HG02973 (cell line): ENCODE measurements around the gene MAGI1.

Source experiments
- ATAC-seq: cut with Tn5 transposase; IDR thresholded peaks from one replicate; pipeline ENCODE4 v1.9.1; 2021; ENCODE audit warnings: moderate library complexity; ENCODE audit not compliant: unreplicated experiment

MAGI1 gene

DNA sequence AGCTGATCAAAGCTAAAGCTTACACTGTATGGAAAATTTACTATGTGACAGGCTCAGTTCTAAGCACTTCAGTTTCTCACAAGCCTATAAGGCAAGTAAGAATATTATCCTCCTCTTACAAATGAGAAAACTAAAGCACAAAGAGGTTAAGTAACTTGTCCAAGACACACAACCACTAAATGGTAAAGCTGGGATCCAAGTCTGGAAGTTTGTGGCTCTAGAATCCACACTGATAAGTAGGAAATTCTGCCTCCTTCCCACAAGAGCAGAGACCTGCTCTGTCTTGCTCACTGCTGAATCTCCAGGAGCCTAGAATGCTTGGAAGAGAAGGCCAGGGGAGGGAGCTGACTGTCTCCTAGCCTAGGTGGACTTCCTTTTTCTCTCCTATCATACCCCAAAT is 60.6 kb downstream of the MAGI1 start:
- no peak for ATAC-seq

DNA sequence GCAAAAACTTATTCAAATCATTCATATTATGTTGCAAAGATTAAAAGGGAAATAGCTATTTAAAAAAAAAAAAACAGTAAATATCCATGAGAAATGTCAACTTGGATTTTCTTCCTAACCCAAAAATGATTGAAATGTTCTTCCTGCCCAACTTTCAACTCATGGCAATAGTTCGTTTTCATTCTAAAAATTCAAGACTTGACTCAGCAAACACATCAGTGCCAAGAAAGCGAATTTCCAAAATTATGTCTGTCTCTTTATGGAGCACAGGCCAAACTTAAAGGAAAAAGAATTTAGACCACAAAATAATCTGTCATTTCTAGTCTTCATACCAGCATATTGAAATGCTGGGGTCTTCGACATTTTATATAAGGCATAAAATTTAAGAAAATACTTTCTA is 63.7 kb downstream of the MAGI1 start:
- no peak for ATAC-seq

DNA sequence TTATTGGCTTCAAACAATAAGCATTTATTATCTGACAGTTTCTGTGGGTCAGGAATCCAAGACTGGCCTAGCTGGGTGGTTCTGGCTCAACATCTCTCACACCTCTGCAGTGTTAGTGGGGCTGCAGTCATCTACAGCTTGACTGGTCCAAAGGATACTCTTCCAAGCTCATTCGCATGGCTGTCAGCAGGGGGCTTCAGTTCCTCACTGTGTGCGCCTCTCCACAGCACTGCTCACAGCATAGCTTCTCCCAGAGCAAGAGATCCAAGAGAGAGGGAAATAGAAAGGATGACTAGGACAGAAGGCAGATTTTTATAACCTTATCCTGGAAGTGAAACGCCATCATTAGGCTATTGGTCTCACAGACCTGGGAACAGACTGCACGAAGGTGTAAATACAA is 64.2 kb downstream of the MAGI1 start:
- ATAC-seq = no peak

DNA sequence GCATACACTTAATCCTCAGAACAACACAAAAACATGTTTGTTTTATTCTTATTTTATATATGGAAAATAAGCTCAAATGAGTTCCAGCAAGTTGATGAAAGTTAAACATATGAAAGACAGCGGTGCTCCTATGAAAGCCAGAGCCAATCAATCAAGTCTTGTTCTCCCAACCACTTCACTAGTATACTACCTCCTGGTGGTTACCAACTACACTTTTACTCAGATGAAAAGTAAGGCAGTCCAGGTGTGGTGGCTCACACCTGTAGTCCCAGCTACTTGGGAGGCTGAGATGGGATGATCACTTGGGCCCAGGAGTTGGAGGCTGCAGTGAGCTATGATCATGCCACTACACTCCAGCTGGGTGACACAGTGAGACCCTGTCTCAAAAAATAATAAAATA is 66.0 kb downstream of the MAGI1 start:
- ATAC-seq = no peak

DNA sequence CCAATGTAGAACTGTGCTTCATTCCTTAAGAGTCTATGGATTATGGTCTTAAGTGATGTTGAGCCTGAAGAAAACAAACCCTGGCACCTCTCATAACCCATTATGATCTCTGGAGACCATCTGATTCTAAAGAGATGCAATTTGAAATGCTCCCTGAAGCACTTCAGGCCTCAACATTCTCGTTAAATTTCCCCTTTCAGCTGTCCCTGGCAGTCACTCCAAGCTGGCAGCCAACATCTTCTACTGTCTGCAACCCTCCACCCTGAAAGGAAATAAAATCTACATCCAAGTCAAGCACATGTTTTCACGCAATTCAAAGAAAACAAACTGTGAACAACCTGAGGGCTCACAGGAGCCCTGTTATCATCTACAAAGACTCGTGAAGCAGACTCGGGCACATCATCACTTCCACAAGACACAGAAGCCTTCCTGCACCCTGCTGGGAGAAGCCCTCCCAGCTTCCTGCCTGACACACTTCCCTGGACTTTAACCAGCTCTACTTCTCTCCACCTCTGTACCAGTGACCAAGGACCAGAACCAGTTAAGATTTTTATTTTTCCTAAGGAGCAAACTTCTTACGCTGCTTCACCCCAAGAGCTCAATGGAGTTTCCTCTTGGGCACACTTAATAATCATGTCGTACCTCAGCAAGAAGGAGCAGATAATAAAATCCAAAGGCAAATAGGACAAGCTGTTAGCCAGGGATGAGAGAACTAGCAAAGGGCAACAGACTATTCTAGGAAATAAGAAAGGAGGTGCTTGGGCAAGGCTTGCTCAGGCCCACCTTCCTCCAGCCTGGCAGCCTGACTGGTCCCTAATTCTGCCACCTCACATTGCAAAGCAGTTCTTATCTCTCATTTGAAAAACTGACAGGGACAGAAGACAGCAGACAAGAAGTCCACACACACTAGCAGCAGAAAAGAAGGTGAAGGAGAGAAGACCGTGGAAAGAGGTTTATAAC is 67.1 kb downstream of the MAGI1 start:
- no peak for ATAC-seq

DNA sequence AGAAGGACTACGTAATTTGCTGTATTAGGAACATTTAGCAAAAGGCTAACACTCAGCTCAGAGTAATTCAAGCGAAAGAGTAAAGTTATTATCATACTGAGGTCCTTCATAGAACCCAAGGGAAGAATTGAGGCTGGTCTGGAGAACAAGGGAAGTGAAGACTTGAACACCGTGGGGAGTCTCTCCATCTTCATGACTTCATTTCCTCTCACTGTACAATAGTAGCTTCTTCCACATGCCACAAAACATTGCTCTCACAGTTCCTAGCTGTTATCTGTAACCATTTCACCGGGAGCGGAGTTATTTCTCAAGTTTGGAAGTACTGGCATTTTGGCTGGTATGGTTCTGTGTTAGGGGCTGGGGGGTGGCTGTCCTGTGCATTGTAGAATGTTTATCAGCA is 69.7 kb downstream of the MAGI1 start:
- no peak for ATAC-seq

DNA sequence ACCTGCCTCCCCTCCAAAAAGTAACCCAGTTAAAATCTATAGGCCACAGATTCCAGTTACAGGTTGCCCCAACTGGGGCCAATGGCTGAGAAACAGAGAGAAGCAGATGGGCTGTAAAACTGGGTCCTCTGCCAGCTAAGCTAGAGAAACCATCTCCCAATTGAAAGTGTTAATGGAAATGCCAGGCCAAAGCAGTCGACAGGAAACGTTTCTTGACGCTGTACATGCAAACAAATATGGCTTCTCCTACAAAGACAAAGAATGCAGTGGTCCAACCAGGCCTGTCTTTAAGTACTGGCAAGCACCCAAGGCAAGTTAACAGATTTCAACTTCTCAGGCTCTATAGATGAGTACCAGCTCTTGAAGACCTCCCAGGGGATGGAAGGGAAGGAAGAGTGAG is 71.3 kb downstream of the MAGI1 start:
- no peak for ATAC-seq

DNA sequence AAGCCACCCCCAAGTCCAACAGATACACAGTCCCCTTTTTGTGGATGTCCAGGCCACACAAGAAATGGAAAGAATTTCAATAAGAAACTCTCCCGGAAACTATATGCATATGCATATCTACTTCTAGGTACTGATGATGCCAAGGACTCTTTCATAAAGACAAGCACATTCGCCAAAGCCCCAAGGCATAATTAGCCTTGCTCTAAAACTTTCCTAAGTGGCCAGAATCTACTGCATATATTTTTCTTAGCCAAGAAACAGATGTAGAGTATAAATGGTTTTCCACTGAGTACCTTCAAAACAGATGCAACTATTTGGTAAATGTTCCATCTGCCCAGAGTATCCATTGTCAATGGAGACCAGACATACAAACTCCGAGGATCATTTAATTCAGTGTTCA is 73.9 kb downstream of the MAGI1 start:
- ATAC-seq = no peak

DNA sequence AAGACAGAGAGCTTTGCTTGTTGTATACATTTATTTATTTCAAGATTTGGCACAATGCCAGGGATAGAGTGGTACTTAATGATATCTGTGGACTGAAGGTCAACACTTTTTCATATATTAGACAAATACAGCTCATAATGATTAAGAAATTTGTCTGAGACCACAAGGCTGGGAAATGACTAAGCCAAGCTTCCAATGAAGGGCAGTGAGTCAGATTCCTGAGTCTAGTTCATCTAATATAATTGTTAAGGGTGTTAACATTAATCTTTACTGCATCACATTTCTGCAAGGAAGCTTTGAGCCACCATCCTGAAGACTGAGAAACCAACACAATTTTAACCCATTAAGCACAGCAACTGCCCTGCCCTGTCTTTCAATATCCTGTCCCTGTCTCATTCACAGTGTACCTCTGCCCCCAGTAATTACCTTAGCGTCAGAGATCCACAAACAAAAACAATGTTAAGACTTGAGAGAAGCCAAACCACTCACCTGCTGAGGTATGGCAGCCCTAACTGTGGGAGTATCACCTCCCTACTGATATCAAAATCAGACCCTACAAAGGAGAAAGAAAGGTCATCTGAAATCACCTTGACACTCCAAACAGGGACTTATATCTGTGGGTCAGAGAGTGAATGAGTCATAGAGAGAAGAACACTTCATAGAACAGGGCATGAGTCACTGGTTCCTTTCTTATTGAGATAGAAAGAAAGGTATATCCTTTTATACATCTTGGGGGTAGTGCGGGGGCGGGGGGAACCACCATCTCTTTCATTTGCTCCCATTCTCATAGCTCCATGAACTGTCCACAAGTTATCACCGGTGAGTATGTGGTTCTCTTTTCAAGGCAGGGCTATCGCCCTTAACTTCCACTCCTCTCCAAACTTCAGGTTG is 74.7 kb downstream of the MAGI1 start:
- peak; percentile 99 for ATAC-seq

DNA sequence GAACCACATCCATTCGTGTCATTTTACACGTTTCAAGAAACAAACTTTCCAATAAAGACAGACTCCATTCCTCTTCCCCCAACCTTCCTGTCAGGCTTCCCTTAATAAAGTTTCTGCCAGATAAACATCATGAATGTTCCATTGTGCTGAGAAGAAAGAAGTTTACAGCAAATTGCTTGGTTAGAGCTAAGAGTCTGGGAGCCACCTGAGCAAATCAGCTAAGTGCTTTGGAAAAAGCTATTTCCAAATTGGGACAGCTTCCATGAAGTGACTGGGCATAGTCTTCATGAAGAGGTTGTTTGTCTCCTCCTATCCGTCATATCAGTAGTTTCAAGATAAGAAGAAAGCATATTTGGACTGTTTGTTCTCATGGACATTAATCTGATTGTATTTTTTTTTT is 77.0 kb downstream of the MAGI1 start:
- ATAC-seq = no peak

DNA sequence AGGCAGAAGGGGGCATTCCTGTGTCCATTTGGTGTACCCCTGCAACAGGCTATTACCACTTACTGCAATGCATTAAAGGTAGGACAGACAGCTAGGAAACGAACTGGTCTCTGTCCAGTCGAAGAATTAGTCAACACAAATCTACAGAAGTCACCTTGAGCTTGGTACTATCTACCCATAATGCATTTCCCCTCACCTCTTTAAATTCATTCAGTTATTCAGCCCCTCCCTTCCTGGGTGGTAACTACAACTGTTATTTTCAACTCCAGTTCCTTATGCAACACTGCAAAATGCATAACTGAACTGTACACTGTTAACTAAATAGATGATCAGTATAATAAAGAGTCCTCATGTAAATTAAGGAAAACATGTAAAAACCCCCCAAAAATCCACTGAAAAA is 77.6 kb downstream of the MAGI1 start:
- no peak for ATAC-seq

DNA sequence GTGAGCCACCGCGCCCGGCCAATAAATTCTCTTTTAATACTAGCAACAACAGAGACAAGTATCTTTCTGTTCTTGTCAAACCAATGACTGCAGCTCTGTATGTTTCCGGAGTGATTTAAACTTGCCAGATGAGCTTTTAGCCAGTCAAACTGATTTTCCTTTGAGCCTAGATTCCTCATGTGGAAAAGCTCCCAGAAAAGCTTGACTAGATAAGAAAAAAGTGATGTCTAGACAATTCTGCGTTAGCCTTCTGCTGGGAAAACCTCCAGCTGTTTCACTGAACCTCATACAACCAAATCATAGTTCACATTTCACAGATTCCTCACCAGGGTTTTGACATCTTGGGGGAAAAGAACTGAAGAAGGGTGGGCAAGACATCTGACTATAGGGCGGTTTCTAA is 78.6 kb downstream of the MAGI1 start:
- no peak for ATAC-seq

DNA sequence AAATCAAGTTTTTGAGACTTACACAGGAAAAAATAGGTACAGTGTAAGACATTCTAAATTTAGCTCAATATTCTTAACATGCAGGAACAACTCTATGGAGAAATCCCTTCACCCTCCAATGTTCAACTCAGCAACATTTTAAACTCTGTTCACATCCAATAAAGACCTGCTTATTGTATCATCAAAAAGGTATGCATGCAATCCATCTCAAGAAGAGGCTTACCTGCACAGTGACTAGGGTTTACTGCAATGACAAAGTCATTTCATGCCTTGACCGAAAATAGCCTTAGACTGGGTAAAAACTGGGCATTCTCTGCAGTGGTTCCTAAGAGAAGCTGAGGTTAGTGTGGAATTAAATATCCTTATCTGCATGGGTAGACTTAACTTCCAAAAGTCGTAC is 80.5 kb downstream of the MAGI1 start:
- ATAC-seq = no peak

DNA sequence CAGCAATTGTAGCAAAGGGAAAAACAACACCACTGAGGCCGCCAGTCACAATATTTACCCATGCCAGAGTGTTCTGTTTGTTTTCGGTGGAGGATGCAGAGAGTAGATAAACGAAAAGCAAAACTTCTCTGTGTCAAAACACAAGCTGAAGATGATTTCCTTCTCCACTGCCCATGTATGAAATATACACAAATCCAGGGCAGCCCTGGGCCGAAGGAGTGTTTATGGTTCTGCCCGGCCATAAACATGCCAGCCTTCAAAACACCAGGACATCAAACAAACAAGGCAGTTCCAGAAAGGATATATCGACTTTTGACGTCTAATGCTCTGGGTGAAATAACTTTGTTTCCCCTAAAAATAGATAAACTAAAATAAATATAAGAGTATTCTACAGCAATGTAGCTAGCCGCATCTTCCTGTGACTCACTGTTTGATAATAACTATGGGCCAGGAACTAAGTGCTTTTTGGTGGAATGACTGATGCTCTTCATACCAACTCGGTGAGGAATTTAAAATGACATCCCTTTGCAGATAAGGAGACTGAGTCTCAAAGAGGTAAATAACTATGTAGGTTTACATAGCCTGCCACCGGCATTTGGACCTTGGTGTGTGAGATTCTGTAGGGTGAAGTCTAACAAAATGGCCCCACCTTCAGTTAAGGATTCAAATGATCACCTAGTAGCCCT is 82.8 kb downstream of the MAGI1 start:
- no peak for ATAC-seq

DNA sequence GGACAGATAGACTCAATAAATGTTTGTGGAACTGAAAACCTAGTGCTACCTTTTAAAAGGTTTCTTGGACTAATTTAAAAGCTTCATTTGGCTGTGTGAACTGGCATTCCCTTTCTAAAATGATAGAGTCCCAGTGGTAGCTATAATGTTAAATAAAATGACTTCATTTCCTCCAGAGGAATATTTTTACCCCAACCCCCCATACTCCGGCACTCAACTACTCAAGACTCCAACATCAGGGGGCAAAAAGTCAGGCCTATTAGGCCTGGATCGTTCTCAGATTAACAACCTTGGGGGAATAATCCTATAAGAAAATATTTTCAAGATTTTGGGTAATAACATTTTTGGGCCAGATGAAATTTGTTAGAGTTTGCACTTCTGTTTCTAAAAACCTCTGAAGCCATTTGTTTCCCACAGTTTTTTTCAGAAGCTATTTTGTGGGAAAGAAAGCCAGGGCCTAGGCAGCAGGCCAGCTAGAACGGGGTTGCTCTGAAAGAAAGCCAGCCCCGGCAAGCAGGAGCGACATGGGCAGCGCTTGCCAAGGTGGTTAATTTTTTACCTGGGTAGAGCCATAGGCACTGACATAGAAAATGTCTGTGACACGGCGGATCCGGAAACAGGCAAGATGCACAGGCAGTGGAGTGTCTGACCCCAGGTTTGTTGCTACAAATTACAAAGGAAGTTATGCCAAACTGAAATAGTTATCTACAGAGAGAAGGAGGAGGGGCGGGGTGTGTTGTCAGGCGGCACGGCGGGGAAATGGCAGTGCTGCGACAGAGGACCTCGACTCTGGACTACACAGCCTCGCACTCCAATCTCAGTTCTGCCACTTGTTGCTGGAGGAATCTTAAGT is 84.6 kb downstream of the MAGI1 start:
- ATAC-seq = no peak

DNA sequence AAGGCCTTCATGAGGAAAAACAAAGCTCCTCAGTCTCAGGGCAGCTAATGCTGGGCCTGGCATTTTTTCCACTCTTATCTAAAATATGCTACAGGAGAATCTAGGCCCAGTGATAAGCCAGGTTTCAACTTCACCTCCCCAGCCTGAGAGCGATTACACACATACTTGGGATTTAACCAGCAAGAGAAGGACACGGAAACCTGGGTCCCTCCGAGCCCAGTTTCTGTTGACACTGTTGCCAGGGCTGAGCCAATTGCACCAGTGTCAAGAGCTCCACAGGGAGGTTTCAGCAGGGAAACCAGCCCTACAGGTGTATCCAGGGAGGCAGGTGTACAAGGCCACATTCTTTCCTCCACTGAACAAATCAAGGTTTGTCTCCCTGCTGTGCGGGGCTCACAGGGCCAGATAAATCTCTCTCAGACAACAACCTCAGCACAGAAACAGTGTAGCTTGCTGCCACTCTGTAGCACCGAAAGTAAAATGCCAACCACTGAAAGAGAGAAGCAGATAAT is 85.4 kb downstream of the MAGI1 start:
- no peak for ATAC-seq

DNA sequence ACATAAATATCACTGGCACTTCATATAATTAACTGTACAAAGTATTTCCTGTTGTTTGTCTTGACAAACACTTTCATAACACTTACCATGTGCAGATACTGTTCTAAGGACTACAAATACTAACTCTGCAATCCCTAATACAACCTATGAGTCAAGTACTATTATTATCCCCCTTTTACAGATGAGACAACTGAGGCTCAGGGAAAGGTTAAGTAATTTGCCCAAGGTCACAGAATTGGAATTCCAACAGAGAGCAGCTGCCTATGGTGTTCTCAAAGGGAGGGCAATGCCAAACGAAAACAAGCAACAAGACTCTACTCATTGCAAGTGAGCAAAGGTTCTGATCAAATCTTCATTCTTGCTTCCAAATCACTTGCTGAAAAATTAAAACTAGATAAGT is 85.9 kb downstream of the MAGI1 start:
- no peak for ATAC-seq

DNA sequence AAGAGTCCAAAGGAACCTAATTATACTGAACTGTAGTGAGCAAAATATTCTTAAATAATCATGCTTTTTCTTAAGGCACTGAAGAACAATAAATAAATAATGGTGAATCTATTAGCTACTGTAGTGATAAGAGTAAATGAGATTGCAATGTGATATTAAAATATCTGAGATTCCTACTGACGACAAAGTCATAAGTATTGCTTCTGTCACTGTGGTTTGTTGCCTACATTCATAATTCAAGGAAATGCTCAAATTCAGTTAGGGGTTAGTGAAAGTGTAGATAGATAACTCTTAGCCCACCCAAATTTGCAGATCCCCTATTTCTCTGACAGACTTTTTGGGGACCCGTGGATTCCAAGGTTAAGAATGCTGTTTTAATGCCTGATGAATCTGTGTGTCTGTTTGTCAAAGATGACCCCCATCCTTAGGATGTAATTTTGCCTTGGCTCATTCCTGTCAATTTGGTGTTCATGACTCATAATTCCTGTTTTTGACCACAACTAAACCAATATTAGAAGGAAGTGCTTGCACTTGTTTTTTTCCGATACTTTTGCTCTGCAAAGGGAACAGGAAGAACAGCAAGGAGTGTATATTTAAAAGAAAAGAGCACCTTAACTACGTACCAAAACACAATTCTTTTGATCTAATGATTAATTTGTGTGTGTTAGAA is 86.7 kb downstream of the MAGI1 start:
- no peak for ATAC-seq
